ENCODE data around the gene APOO.

DNA sequence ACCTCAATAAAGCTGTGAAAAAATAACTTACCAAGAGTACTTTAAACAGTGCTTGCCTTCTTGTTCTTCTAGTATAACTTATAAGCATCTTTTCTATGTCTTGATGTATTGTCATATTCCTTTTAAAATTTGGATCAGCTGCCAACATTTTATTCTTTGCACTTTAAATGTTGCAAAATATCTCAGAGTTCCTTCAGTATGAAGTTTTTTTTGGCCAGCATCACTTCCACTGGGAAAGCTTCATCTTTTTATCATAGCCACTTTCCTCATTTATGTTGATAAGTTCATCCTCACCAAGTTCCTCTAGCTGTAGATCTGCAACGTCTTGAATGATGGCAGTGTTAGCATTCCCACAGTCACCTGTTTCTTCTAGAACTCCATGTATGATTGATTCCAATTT, 24.3 kb upstream of the APOO start:
- TF ChIP-seq, protein P1, sequence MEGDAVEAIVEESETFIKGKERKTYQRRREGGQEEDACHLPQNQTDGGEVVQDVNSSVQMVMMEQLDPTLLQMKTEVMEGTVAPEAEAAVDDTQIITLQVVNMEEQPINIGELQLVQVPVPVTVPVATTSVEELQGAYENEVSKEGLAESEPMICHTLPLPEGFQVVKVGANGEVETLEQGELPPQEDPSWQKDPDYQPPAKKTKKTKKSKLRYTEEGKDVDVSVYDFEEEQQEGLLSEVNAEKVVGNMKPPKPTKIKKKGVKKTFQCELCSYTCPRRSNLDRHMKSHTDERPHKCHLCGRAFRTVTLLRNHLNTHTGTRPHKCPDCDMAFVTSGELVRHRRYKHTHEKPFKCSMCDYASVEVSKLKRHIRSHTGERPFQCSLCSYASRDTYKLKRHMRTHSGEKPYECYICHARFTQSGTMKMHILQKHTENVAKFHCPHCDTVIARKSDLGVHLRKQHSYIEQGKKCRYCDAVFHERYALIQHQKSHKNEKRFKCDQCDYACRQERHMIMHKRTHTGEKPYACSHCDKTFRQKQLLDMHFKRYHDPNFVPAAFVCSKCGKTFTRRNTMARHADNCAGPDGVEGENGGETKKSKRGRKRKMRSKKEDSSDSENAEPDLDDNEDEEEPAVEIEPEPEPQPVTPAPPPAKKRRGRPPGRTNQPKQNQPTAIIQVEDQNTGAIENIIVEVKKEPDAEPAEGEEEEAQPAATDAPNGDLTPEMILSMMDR (conservative IDR thresholded peaks at IDR 0.05; ENCODE audit: low read depth, low read length), result no peak
- no peak for TF ChIP-seq POLR2A (IDR thresholded peaks at IDR 0.05; ENCODE audit: low read depth, low read length)
- TF ChIP-seq MAFK (IDR thresholded peaks at IDR 0.05; ENCODE audit: low read depth, low read length), result no peak
- no peak for TF ChIP-seq CEBPB (IDR thresholded peaks at IDR 0.05; ENCODE audit: low read depth, low read length)
- TF ChIP-seq, protein P2, sequence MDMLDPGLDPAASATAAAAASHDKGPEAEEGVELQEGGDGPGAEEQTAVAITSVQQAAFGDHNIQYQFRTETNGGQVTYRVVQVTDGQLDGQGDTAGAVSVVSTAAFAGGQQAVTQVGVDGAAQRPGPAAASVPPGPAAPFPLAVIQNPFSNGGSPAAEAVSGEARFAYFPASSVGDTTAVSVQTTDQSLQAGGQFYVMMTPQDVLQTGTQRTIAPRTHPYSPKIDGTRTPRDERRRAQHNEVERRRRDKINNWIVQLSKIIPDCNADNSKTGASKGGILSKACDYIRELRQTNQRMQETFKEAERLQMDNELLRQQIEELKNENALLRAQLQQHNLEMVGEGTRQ (IDR thresholded peaks at IDR 0.05; ENCODE audit: low read depth, low read length), result no peak
- no peak for TF ChIP-seq FOS (IDR thresholded peaks at IDR 0.05; ENCODE audit: low read depth, low read length)
